ENCODE data around the gene PRPF38B. TPM values are rescaled to one million over a fixed set of nuclear protein-coding genes. Genes with fewer than 3 reads are reported as not detected.
"Not testable (repeated sequence)": the region's sequence is repeated elsewhere in the genome, so short reads cannot be mapped to it uniquely, and the experiment has no call there.

The PRPF38B gene
- total and polyA plus RNA-seq, 2 donors from 2014 or later = 15.9 to 37.6 TPM

GRCh38 chr1:108699375-108700332 lies 7.5 kb downstream of the PRPF38B start:
- no peaks in the 10 kb centered on the region for H3K9me3 ChIP-seq (ENCODE audit: control insufficient read depth in 2 of 3, insufficient read depth in 1 of 3, low read length in 3 of 3)
- FAIRE-seq (no peak), DNase-seq (no peak)
- no peak overlapping the region for H3K27ac ChIP-seq (ENCODE audit: low read depth in 2 of 2, low read length in 2 of 2)
- no peak overlapping the region for H3K9ac ChIP-seq (ENCODE audit: low read length in 3 of 3)
- H3K27me3 ChIP-seq (ENCODE audit: control insufficient read depth, insufficient read depth, low read length) = no peaks in the 10 kb centered on the region
- intact Hi-C loops (cut with DNase I) = no loop called here
- no peak for TF ChIP-seq CTCF (IDR thresholded peaks at IDR 0.05; ENCODE audit: borderline replicate concordance, extremely low read depth, insufficient read depth)
- H3K4me3 ChIP-seq (ENCODE audit: low read length in 3 of 3) = no peak overlapping the region
- H3K4me1 ChIP-seq (ENCODE audit: control insufficient read depth in 2 of 3, insufficient read depth in 2 of 3, low read depth in 1 of 3, low read length in 3 of 3) = no peaks in the 10 kb centered on the region
- H3K36me3 ChIP-seq (ENCODE audit: control insufficient read depth in 2 of 3, insufficient read depth in 3 of 3, low read length in 3 of 3) = peaks cover 17 to 50% (median 25%) of the 10 kb centered on the region in 3 donors

DNA sequence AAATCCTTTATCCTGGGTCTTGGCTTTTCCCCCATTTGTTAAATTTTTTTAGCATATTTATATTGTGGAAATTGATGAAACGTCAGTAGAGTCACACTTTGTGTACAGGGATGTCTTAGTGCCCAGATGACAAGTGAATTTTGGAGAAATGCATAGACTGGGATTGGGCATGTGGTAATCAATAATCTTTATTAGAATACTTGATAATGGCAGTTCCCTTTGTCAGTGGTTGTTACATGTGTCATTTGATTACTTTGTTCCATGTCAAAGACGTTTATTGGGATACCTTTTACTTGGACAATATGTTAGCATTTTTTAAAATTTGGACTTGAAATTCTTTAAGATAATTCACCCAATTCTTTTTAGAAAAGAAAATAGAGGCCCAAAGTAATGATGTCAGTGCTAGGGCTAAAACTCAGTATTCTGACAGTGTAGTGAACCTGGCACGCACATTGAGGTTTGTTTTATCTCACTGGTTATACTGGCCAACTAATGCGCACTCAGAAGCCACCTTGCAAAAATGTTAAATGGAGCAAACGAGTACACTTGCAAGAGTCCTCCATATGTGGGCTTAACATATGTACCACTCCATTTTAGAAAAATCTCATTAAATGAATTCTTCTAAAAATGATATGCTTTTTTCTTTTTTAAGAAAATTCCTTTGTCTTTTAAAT lies 9.2 kb downstream of the PRPF38B start:
- no peak for TF ChIP-seq CTCF (IDR thresholded peaks at IDR 0.05; ENCODE audit: borderline replicate concordance, extremely low read depth, insufficient read depth)
- FAIRE-seq = no peak
- Histone ChIP-seq H3K4me3 (ENCODE audit: low read length in 3 of 3) (no peak overlapping the region), H3K9me3 (ENCODE audit: control insufficient read depth in 2 of 3, insufficient read depth in 1 of 3, low read length in 3 of 3) (no peaks in the 10 kb centered on the region), H3K36me3 (ENCODE audit: control insufficient read depth in 2 of 3, insufficient read depth in 3 of 3, low read length in 3 of 3) (peaks cover 17 to 46% (median 25%) of the 10 kb centered on the region in 3 donors), H3K4me1 (ENCODE audit: control insufficient read depth in 2 of 3, insufficient read depth in 2 of 3, low read depth in 1 of 3, low read length in 3 of 3) (no peaks in the 10 kb centered on the region), H3K27ac (ENCODE audit: low read depth in 2 of 2, low read length in 2 of 2) (no peak overlapping the region), H3K9ac (ENCODE audit: low read length in 3 of 3) (no peak overlapping the region), H3K27me3 (ENCODE audit: control insufficient read depth, insufficient read depth, low read length) (no peaks in the 10 kb centered on the region)
- intact Hi-C loops (cut with DNase I) = no loop called here
- DNase-seq = no peak

DNA sequence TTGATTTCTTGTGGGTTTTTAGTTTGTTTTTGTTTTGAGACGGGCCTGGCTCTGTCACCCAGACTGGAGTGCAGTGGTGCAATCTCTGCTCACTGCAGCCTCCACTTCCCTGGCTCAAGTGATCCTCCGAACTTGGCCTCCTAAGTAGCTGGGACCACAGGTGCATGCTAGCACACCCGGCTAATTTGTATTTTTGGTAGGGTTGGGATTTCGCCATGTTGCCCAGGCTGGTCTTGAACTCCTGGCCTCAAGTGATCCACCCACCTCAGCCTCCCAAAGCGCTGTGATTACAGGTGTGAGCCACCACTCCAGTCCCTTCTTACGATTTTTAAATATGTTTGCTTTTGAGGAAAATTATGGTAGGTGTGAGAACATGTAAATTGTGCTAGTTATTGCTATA lies 10.0 kb downstream of the PRPF38B start:
- FAIRE-seq; H3K9me3 ChIP-seq (ENCODE audit: control insufficient read depth in 2 of 3, insufficient read depth in 1 of 3, low read length in 3 of 3); H3K9ac ChIP-seq (ENCODE audit: low read length in 3 of 3); intact Hi-C loops (cut with DNase I); DNase-seq; H3K4me3 ChIP-seq (ENCODE audit: low read length in 3 of 3); H3K4me1 ChIP-seq (ENCODE audit: control insufficient read depth in 2 of 3, insufficient read depth in 2 of 3, low read depth in 1 of 3, low read length in 3 of 3); H3K27me3 ChIP-seq (ENCODE audit: control insufficient read depth, insufficient read depth, low read length); H3K27ac ChIP-seq (ENCODE audit: low read depth in 2 of 2, low read length in 2 of 2): not testable (repeated sequence)
- peaks cover 14 to 38% (median 22%) of the 10 kb centered on the region in 3 donors for H3K36me3 ChIP-seq (ENCODE audit: control insufficient read depth in 2 of 3, insufficient read depth in 3 of 3, low read length in 3 of 3)

DNA sequence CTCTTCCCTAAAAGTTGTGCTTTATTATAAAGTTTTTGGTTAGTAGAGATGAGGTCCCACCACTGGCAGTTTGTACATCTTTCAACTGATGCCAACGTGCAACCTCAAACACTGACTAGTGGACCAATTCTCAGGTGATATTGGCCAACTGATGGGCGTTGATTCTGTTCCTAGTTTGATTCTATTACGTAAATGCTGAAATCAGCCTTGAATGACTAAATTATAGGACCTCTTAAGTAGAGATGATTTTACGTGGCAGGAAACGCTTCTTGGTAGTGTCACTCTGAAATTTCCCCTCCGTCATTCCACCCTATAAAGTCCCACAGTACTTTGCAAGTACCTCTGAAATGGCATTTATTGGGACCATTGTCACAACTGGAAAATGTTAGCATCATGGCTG lies 11.8 kb downstream of the PRPF38B start:
- no peaks in the 10 kb centered on the region for H3K9me3 ChIP-seq (ENCODE audit: control insufficient read depth in 2 of 3, insufficient read depth in 1 of 3, low read length in 3 of 3)
- intact Hi-C loops (cut with DNase I) = no loop called here
- H3K4me1 ChIP-seq (ENCODE audit: control insufficient read depth in 2 of 3, insufficient read depth in 2 of 3, low read depth in 1 of 3, low read length in 3 of 3) = no peaks in the 10 kb centered on the region
- no peak overlapping the region for H3K27ac ChIP-seq (ENCODE audit: low read depth in 2 of 2, low read length in 2 of 2)
- H3K4me3 ChIP-seq (ENCODE audit: low read length in 3 of 3) = no peak overlapping the region
- TF ChIP-seq CTCF (IDR thresholded peaks at IDR 0.05; ENCODE audit: borderline replicate concordance, extremely low read depth, insufficient read depth) = no peak
- H3K9ac ChIP-seq (ENCODE audit: low read length in 3 of 3) = no peak overlapping the region
- no peaks in the 10 kb centered on the region for H3K27me3 ChIP-seq (ENCODE audit: control insufficient read depth, insufficient read depth, low read length)
- no peak for DNase-seq
- peaks cover 5 to 23% (median 11%) of the 10 kb centered on the region in 3 donors for H3K36me3 ChIP-seq (ENCODE audit: control insufficient read depth in 2 of 3, insufficient read depth in 3 of 3, low read length in 3 of 3)
- no peak for FAIRE-seq

All from kidney (tissue), 14 donors.